NCI-H510A treated with DMSO at 0.1 percent for 48 hours (cell line): ENCODE results near the gene MAGOH.

Source experiments
- DNase-seq: peaks from one replicate; lab custom pipeline; 2025; lab: John Stamatoyannopoulos, UW

The MAGOH gene

DNA sequence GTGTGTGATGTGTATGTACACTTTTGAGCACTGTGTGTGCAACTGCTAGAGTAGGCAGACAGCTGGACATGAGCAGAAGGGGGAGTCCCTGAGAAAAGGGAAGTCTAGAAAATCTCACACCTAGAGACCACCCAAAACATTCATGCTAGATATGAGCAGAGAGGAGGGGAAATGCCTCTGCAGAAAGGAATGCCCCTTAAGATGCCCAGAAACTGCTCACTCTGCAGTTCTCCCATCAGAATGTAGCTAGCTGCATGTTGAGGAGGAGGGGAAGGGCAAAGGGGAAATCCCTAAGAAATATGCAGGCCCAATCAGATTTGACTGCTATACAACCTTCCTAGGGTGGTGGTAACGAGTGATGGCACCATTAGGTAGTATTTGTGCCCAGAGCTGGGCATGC lies 31.8 kb upstream of the MAGOH start:
- no peak for DNase-seq

DNA sequence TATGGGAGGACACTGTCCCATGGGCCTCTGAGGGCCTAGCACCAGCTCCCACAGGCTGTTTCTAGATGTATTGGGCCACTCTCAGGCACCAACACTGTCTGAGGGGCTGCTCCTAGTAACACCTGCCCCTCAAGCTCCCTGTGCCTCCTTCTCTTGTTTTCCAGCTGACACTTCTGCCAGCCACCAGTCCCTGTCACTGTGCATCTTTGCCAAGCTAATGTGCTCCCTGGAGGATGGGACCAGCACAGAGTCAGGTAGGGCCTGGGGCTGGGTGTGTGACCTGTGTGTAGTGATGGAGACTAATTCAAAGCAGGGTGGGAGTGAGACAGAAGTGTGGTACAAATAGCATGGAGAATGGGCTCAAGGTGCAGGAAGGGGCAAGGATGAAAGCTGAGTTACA lies 29.4 kb upstream of the MAGOH start:
- DNase-seq: no peak

DNA sequence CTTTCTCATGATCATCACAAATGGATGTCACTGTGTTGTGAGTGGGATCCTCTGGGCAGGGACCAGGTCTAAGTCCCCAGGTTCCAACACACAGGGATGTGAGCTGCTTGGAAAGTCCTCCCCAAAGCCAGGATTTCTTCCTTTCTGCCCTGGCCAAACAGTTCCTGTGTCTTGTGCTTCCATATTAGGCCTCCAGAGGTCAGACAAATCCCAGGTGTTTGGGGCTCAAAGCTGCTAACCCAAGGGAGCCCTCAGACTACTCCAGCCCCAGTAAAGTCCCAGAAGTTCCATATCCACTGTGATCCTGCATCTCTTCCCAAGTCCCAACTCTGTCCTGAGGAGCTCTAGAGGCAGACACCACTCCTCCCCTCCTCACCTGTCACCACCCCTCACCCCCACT lies 27.7 kb upstream of the MAGOH start:
- no peak for DNase-seq

DNA sequence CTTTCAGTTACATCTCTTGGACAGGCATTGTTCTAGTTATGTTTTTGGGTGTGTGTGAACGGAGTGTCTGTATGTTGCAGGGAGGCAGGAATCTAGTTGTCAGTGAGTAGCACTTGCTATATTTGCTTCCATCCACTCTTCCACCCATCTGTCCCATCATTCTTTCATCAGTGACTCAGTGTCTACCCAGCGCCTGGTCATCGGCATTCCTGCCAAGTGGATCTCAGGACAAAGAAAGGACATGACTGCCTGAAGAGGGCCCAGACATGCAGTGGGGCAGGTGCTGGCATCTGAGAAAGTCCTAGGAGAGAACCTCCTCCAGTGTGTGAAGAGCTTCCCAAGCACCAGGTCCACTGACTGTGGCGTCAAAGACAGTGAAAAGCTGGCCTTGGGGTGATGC lies 27.3 kb upstream of the MAGOH start:
- no peak for DNase-seq

DNA sequence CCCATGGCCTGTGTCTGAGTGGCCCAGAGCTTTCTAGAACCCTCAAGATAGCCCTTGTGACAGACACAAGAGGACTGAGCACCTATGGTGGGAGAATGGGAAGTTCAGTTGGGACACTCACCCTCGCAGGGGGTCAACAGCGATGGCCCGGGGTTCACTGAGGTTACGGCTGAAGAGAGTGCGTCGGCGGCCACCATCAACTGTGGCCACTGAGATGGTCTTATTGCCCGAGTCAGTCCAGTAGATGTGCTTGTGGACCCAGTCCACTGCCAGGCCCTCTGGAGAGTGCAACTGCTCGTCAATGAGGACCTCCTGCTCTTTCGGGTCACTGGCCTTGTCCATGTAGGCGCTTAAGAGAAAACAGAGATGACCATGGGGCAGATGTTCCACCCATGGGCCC lies 25.7 kb upstream of the MAGOH start:
- DNase-seq: no peak

DNA sequence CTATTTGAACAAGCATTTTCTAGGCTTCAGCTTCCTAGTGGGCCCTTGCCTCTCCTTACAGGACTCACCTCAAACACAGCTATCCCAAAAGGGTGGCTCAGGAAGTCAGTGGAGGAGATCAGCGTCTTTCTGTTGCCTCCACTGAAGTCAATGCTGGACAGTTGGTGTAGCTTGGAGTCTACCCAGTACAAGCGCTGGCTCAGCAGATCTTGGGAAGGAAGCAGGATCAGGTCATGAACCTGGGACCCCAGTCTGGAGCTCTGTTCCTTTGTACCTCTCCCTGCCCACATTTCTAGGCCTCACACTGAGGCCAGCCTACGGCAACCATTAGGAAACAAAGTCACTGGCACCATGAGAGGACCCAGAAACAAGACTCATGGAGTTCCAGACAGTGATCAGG lies 23.7 kb upstream of the MAGOH start:
- DNase-seq: no peak

DNA sequence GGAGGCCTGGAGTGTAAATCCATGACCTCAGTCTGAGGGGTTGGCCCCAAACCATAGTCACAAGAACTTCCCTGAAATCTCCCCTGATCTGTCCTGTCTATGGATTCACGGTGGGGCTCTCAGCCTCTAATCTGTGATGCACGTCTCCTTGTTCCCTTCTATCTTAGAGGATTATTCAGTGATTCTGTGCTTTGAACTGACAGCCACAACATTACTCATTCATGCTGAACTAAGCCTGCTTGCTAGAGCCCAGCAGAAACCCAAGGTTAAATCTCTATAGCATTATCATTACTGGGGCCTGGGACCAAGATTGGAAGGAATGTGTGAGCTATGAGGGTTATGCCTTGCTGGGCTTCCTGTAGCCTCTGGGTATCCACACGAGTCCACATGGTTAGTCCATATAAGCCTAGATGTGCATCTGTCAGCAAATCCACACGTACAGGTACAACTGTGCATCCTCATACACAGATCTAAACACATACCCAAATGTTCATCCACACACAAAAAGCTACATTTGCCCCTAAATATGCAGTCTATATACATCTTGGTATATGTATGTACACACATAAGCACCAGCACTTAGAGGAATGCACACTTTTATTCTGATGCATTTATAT lies 22.4 kb upstream of the MAGOH start:
- DNase-seq: no peak

DNA sequence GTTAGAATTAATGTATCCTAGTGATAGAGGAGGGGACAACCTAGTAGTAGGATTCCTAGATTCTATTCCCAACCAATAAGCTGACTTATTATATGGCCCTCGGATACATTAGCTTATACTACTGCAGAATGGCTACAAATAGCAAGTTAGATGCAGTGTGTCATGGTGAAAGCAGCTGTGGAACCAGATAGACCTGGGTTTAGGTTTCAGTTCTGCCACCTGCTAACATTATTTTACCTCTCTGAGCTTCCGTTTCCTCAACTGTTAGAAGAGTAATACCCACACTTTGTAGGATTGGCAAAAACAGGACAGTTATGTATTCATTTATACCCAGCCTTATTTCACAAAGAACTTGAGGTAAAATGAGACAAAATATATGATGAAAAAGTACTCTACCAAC lies 21.6 kb upstream of the MAGOH start:
- DNase-seq: no peak

DNA sequence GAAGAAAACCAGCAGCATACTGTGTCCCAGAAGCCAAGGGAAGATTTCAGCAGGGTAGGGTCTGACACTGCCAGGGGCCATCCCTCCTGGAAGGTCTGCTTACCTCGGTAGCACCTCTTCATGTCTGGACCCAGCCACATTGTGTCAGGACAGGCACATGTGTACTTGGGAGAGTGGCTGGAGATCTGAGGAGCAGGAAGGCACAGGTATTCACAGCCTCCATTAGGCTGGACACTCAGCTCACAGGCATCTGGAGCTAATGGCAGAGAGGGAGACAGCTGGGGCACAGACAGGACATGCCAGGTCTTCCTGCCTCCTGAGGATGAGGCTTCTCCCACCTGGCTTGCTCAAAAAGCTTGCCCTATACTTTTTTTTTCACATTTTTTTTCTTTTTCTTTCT lies 19.9 kb upstream of the MAGOH start:
- DNase-seq: no peak

DNA sequence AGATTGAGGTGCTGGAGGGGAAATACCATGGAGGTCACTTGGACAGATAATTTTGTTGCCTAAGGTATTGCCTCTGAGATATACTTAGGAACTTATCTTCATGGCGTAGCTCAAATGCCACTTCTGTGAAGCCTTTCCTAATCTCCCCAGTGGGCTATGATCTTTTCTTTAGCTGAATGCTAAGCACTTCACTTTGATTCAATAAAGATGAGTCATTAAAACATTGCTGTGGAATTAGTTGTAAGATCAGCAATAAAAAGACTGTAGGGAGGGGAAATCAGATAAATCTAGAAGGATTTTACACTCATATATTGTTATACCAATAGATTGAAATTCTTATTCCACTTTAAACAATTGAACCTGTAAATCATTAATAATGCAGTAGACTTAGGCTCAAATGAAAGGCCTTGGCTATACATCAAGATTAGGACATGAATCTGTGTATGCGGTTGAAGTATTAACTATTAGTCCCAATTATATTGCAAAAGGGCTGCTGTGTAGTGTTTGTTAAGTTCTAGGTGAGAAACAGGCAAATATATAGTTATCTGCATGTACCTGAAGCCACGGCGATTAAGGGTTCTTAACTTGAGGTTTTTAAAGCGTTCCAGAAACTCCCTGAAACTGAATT lies 19.2 kb upstream of the MAGOH start:
- DNase-seq: no peak

DNA sequence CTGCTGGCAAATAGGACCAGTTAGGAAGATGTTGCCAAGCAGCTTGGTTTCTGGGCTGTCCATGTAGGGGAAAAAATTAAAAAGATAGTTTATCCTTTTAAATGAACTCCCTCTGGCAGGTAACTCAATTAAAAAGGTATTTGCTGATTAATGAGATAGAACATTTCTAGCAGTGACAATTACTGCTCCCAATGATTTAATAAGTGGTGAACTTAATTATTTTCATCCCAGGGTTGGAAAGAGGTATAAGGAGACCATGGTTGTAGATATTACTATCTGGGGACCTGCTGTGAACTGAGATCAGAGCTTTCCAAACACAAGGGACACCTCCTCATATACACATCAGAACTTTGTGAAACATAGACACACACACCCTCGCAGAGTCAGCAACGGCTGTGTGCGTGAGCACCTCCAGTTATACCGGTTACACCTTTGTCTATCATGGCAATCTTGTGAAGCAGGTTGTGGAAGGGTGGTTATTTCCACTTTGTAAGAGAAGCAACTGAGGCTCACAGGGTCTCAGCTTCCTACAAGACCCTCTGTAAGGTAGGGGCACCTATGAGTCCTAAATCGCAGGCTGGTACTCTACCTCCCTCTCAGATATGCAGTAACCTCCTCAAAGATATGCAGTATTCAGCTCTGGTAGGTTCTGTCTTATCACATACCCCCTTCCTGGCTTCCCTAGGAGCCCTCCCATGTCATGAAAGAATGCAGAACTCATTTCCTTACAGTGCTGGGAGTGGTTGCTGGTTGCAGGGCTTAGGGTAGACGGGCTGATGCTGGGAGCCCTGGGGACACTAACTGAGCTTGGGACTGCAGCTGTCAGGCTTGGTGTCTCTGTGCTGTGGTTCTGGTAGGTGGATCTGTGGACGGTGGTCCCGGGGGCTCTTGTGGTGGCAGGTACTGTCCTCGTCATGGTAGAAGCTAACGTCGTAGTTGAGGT lies 18.5 kb upstream of the MAGOH start:
- DNase-seq: no peak

DNA sequence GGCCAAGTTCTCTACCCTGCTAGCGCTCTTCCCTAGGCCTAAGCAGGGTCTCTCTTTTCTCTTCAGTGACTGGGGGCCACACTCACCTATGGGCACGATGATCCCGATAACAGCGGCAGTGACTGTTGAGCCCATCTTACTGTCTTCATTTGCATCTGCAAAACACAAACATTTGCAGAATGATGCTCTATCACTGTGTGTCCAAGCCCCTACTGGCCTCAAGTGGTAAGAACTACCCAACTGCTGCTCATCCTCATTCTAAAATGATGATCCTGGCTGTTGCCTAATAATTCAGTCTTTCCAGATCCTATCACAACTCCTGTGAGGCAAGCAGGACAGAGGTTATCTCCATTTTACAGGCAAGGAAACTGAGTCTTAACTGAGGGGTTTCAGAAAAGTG lies 16.7 kb upstream of the MAGOH start:
- no peak for DNase-seq

DNA sequence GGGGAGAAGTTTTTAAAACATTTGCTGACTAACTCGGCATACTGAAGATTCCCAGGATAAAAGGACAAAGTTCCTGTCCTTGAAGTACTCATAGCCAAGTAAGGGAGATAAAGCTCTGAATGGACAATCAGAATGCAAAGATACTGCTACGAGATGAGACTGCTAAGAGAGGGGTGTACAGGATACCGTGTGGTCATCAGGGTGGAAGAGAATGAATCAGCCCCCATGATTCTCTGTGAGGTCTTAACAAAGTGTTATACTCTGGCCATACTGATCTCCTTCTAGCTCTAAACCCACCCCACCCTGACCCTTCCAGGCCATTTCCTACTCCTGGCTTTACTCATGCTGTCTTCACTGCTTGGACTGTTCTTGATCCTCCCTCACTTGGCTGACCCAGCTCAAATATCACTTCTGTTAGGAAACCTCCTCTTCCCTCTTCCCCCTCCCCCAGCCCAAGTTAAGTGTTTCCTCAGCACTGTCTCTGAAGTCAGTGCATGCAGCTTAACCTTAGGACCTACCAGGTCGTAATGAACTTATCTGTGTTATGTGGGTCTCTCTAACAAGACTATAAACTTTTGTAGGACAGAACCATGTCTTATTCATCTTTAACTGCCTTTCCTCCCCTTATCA lies 15.8 kb upstream of the MAGOH start:
- no peak for DNase-seq

DNA sequence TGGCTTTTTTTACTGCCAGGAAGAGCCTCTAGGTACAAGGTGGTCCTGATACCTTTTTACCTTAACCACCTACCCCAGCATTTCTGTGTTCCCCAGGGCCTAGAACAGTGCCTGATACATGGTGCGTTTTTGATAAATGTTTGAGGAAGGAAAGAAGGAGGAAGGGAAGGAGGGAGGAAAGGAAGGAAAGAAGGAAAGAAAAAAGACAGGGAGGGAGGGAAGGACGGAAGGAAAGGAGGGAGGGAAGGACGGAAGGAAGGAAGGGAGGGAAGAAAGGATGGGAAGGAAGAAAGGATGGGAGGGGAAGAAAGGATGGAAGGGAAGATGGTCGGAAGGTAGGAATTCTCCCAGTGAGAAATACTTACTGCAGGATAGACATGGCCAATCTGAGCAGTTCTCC lies 12.0 kb upstream of the MAGOH start:
- DNase-seq: no peak

DNA sequence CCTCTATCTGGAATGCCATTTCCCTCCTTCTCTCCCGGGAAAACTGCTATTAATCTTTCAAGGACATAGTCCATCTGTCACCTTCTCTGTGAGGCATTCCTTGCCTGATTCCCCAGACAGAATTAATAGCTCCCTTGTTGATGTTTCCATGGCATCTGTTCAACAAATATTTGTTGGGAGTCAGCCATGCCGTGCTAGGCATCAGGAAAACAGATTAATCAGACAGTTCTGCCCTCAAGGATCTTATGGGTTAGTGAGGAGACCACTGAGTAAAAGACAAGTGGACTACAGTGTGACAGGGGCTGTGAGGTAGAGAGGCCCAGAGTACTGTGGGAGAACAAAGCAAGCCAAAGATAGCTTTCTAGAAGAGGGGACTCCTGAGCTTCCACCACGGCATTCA lies 11.4 kb upstream of the MAGOH start:
- DNase-seq: no peak

DNA sequence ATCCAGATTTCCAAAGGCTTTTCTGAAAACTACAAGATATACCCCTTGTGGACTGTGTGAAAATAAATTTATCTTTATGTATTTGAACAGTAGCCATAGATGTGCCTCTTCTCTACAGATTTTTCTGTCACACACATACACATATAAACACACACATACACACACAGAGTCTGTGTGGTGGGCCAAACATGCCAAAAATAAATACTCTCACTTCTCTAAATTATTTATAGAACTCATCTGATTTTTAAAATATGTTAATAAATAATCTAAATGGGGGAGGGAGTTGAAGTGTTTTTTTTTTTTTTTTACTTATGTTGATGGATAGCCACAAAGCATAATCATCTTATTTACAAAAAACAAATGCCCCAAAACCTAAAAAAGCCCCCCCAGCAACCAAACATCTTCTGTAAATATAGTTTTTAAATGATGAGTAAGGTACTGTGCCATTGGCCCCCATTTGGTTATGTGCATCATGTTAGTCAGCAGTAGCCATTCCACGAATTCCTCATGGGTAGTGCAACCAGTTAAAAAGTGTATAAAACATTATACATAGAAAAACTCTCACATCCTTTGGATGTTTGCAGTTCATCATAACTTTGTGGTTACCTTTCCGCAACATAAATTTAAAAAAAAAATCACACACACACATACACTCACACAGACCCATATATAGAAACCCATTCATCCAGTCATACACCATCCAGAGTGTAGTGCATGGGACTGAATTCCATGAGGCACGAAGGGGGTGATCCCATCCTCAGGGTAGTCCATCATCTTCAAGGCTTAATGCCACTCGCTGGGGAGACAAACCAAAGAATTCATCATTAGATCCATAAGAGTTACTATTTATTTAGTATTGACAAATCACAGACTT lies 8.2 kb upstream of the MAGOH start:
- DNase-seq: no peak

DNA sequence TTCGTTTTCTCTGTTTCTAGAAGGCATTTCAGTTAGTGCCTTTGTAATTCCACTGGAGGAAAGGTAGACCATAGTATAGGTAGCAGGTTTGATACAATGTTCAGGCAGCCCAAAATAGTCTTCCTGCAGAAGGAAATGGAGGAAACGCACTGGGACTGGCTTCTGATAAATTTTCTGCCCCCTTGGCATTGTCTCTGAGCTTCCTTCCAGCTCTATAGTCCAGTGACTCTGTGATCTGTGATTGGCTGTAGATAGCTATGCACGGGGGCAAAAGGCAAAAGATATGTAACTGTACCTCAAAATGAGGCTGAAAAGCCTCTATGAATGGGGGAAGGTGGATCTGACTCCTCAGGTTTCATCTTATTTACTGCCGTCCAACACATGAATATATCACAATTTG lies 5.8 kb upstream of the MAGOH start:
- no peak for DNase-seq

DNA sequence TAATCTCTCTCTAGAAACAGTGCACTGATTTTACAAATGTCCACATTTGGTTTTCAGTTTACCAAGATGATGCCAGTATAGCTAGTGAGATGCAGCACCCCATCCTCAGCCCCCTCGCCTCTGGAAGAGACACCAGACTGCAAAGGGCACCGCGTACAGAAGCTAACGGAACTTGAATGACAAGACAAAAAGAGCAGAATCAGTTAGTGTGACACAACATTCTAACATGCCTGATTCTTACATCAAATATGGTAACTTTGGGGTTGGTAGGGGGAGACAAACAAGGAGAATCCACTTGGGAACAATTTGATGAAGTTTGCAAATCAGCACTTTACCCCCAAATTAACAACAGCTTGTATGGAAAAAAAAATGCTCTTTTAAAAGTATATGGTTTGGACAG lies 4.1 kb upstream of the MAGOH start:
- no peak for DNase-seq

DNA sequence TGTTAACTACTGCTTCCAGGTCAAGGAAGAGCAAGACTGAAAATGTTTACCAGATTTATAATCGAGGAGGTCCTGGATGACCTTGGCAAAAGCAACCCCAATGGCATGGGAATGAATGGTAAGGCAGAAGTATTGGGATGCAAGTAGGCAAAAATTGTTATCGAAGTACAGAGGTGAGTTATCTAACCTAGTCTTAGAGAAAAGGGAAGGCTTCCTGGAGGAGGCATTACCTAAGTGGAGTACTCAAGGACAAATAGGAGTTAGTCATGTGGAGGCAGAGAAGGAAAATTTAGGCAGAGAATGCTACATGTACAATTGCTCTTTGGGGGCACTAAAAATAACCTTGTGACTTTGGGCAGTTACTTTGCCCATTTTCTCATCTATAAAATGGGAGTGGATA lies 3.5 kb upstream of the MAGOH start:
- DNase-seq: no peak

DNA sequence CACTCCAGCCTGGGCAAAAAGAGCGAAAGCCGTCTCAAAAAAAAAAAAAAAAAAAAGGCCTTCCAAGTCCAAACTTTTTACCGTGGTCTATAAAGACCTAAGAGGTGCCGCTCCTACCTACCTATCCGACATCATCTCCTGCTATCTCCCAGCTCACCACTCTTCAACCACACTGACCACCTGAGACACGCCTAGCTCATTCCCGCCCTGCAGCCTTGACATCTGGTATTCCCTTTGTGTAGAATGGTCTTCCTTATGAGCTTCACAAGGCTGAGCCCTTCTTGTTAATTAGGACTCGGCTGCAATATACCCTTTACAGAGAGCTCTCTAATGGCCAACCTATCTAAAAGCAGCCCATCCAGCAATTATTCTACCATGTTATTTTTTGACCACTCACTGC lies 680 bp downstream of the MAGOH start:
- DNase-seq: no peak

DNA sequence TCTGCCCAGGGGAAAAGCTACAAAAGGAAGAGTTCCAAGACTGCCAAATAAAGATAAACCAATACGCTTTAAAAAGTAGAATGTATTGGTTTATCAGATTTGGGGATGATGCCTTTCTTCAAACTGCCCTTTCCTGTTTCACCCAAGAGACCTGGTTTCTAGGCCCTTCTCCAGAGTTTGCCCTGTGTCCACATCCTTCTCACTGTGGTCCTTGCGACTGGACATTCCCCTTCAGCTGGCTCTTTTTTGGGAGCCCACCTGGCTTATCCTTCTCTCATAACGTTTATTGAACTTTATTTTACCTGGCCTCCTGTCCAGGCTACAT lies 17.4 kb downstream of the MAGOH start:
- no peak for DNase-seq
